Mesenchymal stem cell (in vitro differentiated cells and primary cell): ENCODE results near the gene KLHDC8B.

Experiments used
- DNase-seq: peaks from one replicate; pipeline ENCODE4 v3.0.0-alpha.2; 2013
- H2AFZ ChIP-seq: one replicate; pipeline ENCODE4 v1.6.1; 2013; ENCODE audit warnings: low read depth, mild to moderate bottlenecking, control low read depth, inconsistent platforms, low read length, moderate library complexity
- H2AK5ac ChIP-seq: 2 replicates; pipeline ENCODE4 v1.6.1; 2013; ENCODE audit warnings: low read length, moderate library complexity, mild to moderate bottlenecking, inconsistent platforms; ENCODE audit not compliant: severe bottlenecking
- H2BK120ac ChIP-seq: one replicate; pipeline ENCODE4 v1.6.1; 2013; ENCODE audit warnings: low read depth, mild to moderate bottlenecking, inconsistent platforms, low read length, moderate library complexity
- H2BK12ac ChIP-seq, 2 experiments: one replicate each; pipeline ENCODE4 v1.6.1; 2013; ENCODE audit warnings: inconsistent platforms in 2 of 2, low read length in 2 of 2, mild to moderate bottlenecking in 2 of 2, moderate library complexity in 2 of 2, control low read depth in 1 of 2
- H2BK15ac ChIP-seq: one replicate; pipeline ENCODE4 v1.6.1; 2013; ENCODE audit warnings: mild to moderate bottlenecking, low read depth, inconsistent platforms; ENCODE audit not compliant: poor library complexity, severe bottlenecking
- H2BK5ac ChIP-seq: 2 replicates; pipeline ENCODE4 v1.6.1; 2013; ENCODE audit warnings: low read depth, mild to moderate bottlenecking, low read length, control low read depth, inconsistent platforms; ENCODE audit not compliant: poor library complexity, severe bottlenecking
- H3K14ac ChIP-seq, 2 experiments: one replicate each; pipeline ENCODE4 v1.6.1; 2013; ENCODE audit warnings: inconsistent platforms in 2 of 2, low read length in 2 of 2, control low read depth in 1 of 2, mild to moderate bottlenecking in 1 of 2, moderate library complexity in 1 of 2
- H3K18ac ChIP-seq, 2 experiments: one replicate each; pipeline ENCODE4 v1.6.1; 2013; ENCODE audit warnings: inconsistent platforms in 2 of 2, low read length in 2 of 2, control low read depth in 1 of 2, low read depth in 1 of 2, mild to moderate bottlenecking in 1 of 2
- H3K23ac ChIP-seq, 2 experiments: one replicate each; pipeline ENCODE4 v1.6.1; 2013; ENCODE audit warnings: inconsistent platforms in 2 of 2, low read length in 2 of 2, mild to moderate bottlenecking in 2 of 2, moderate library complexity in 2 of 2, control low read depth in 1 of 2
- H3K27ac ChIP-seq: 2 replicates; pipeline ENCODE4 v1.5.1; 2013; ENCODE audit warnings: mild to moderate bottlenecking, moderate library complexity, low read length, control low read depth, inconsistent platforms; ENCODE audit not compliant: poor library complexity, severe bottlenecking
- H3K27me3 ChIP-seq, 2 experiments: 2 replicates each; pipeline versions ENCODE4 v1.6.1 to v1.7.0; 2013; ENCODE audit warnings: low read length in 2 of 2, mild to moderate bottlenecking in 2 of 2, moderate library complexity in 2 of 2, control low read depth in 1 of 2, inconsistent platforms in 1 of 2; ENCODE audit not compliant: control insufficient read depth in 1 of 2, insufficient read depth in 1 of 2
- H3K36me3 ChIP-seq, 2 experiments: 2 replicates each; pipeline versions ENCODE4 v1.6.1 to v1.7.0; 2013; ENCODE audit warnings: low read length in 2 of 2, control low read depth in 1 of 2, inconsistent platforms in 1 of 2, low read depth in 1 of 2, mild to moderate bottlenecking in 1 of 2; ENCODE audit not compliant: insufficient read depth in 2 of 2, control insufficient read depth in 1 of 2
- H3K4ac ChIP-seq, 2 experiments: one replicate each; pipeline ENCODE4 v1.6.1; 2013; ENCODE audit warnings: inconsistent platforms in 2 of 2, low read length in 2 of 2, mild to moderate bottlenecking in 2 of 2, moderate library complexity in 2 of 2, control low read depth in 1 of 2, low read depth in 1 of 2
- H3K4me1 ChIP-seq: 2 replicates; pipeline ENCODE4 v1.6.1; 2013; ENCODE audit warnings: low read depth, low read length, control low read depth; ENCODE audit not compliant: control insufficient read depth, insufficient read depth
- H3K4me2 ChIP-seq: 2 replicates; pipeline ENCODE4 v1.6.1; 2013; ENCODE audit warnings: low read length, mild to moderate bottlenecking, inconsistent platforms; ENCODE audit not compliant: poor library complexity, severe bottlenecking
- H3K4me3 ChIP-seq, 2 experiments: 2 replicates each; pipeline versions ENCODE4 v1.5.1 to v1.7.0; 2013; ENCODE audit warnings: low read length in 2 of 2, mild to moderate bottlenecking in 2 of 2, control low read depth in 1 of 2, low read depth in 1 of 2; ENCODE audit not compliant: insufficient read depth in 1 of 2
- H3K79me1 ChIP-seq: replicated peaks from 2 replicates; pipeline ENCODE4 v1.6.1; 2013; ENCODE audit warnings: mild to moderate bottlenecking, control low read depth, low read length, inconsistent platforms; ENCODE audit not compliant: poor library complexity, severe bottlenecking
- H3K9ac ChIP-seq: 2 replicates; pipeline ENCODE4 v1.7.0; 2013; ENCODE audit warnings: mild to moderate bottlenecking, low read length, moderate library complexity
- H3K9me3 ChIP-seq: 2 replicates; pipeline ENCODE4 v1.7.0; 2013; ENCODE audit warnings: mild to moderate bottlenecking, low read length; ENCODE audit not compliant: control insufficient read depth
- H4K8ac ChIP-seq: one replicate; pipeline ENCODE4 v1.6.1; 2013; ENCODE audit warnings: inconsistent platforms, mild to moderate bottlenecking, low read length, moderate library complexity
- H4K91ac ChIP-seq: one replicate; pipeline ENCODE4 v1.6.1; 2013; ENCODE audit warnings: mild to moderate bottlenecking, low read length, inconsistent platforms
- WGBS: methylation state at CpG from one replicate; pipeline ENCODE4 v1.1.7; 2013; ENCODE audit warnings: mixed read lengths; 5-methylcytosine and 5-hydroxymethylcytosine counted together

KLHDC8B gene

DNA sequence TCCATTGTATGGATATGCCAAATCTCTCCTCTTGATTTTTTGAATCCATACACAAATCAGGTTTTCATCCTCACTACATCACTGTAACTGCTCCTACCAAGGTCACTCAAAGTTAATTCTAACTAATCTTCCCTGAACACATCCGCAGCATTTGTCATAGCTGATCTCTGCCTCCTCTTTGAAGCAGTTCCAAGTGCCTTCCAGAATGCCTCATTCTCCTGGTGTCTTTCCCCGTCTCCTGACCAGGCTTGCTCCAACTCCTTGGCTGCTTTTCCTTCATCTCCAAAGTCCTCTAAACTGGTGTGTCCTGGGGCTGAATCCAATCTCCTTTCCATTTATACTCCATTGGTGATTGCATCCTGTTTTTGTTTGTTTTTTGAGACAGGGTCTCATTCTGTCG lies 26.8 kb downstream of the KLHDC8B start:
- Histone ChIP-seq H3K4ac (no peak overlapping the region), H3K9me3 (no peaks in the 10 kb centered on the region), H4K91ac (no peak overlapping the region), H2BK120ac (no peak overlapping the region), H2AFZ (no peak overlapping the region), H3K36me3 (no peaks in the 10 kb centered on the region), H3K4me3 (no peak overlapping the region), H2BK5ac (no peak overlapping the region), H3K9ac (no peak overlapping the region), H2BK12ac (no peak overlapping the region), H2BK15ac (no peak overlapping the region), H2AK5ac (no peak overlapping the region), H4K8ac (no peak overlapping the region), H3K27ac (no peak overlapping the region), H3K27me3 (no peaks in the 10 kb centered on the region), H3K18ac (no peak overlapping the region), H3K4me1 (no peaks in the 10 kb centered on the region), H3K23ac (no peak overlapping the region), H3K14ac (no peak overlapping the region), H3K4me2 (no peak overlapping the region), H3K79me1 (no peaks in the 10 kb centered on the region)
- 88% methylated on average over 3 of the region's 3 CpGs for WGBS
- no peak for DNase-seq

DNA sequence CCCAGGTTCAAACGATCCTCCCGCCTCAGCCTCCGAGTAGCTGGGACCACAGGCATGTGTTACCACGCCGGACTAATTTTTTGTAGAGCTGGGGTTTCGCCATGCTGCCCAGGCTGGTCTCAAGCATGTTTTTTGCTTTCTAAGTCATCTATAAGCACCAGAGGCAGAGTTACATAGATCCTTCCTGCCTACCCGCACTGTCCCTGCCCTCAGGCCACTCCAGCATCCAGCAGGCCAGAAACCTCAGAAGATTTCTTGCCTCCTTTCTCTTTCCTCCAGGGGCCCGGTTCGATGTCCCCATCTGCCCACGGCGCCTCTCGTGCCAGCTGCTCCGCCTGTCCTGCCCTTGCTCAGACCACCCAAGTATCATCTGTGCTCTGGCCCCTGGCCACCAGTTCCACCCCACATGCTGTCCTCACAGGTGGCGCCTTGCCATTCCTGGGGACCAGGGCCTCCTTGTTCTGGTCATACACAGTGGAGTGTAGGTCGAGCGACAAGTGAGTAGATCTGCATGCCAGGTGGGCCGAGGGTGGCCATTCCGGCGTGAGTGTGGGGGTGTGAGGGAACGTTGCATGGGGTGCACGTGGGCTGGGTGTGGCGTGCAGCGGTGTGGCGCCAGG lies 27.3 kb downstream of the KLHDC8B start:
- H2BK5ac ChIP-seq = no peak overlapping the region
- H2BK120ac ChIP-seq = no peak overlapping the region
- no peaks in the 10 kb centered on the region for H3K9me3 ChIP-seq
- no peaks in the 10 kb centered on the region for H3K4me1 ChIP-seq
- no peak overlapping the region for H3K18ac ChIP-seq
- no peak overlapping the region for H2AFZ ChIP-seq
- peak overlapping the region; percentile 54 for H3K9ac ChIP-seq
- H2BK12ac ChIP-seq = no peak overlapping the region
- no peaks in the 10 kb centered on the region for H3K36me3 ChIP-seq
- no peak overlapping the region for H3K27ac ChIP-seq
- no peak overlapping the region for H3K14ac ChIP-seq
- DNase-seq = no peak
- H2AK5ac ChIP-seq = no peak overlapping the region
- no peaks in the 10 kb centered on the region for H3K79me1 ChIP-seq
- no peak overlapping the region for H3K4me2 ChIP-seq
- H3K4ac ChIP-seq = no peak overlapping the region
- no peak overlapping the region for H3K23ac ChIP-seq
- no peak overlapping the region for H2BK15ac ChIP-seq
- H4K91ac ChIP-seq = peak overlapping the region; percentile 50
- H3K4me3 ChIP-seq = peak overlapping the region in 1 of 2 experiments; percentile 88
- no peaks in the 10 kb centered on the region for H3K27me3 ChIP-seq
- 95% methylated on average over 24 of the region's 24 CpGs for WGBS
- no peak overlapping the region for H4K8ac ChIP-seq

DNA sequence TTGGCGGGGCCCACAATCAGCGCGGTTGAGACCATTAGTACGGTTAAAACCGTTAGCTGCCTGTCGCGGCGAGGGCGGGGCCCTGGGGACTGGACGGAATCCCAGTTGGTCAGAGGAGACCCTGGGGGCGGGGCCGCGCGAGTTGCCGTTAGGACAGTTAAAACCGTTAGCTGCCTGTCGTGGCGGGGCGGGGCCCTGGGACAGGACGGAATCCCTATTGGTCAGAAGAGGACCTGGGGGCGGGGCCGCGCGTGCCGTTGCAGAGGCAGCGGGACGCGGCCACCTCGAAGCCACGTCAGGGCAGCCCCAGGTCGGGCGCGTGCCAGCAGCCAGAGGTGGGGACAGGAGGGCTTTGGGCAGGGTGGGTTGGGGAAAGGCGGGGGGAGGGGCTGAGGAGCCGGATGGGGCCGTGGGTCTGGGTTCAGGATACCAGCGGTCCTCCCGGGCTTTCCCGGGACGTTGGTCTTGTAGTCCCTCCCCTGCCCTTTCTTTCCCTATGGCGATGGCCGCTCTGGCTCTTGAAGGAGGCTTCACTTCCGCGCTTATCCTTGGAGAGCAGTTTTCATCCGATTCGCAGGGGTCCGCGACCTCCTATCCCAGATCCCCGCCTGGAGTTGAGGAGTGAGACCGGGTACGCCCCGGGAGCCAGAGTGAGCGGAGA lies 28.0 kb downstream of the KLHDC8B start:
- Histone ChIP-seq H3K79me1 (no peaks in the 10 kb centered on the region), H4K91ac (peak overlapping the region; percentile 50), H3K14ac (no peak overlapping the region), H3K4me2 (no peak overlapping the region), H3K36me3 (no peaks in the 10 kb centered on the region), H2BK5ac (no peak overlapping the region), H2AFZ (no peak overlapping the region), H3K4me1 (no peaks in the 10 kb centered on the region), H3K27ac (no peak overlapping the region), H3K4ac (no peak overlapping the region), H4K8ac (no peak overlapping the region), H3K4me3 (peak overlapping the region in 1 of 2 experiments; percentile 88), H3K9me3 (no peaks in the 10 kb centered on the region), H2AK5ac (no peak overlapping the region), H2BK120ac (no peak overlapping the region), H3K18ac (no peak overlapping the region), H3K9ac (peak overlapping the region; percentile 93), H2BK15ac (peak overlapping the region; percentile 7), H3K23ac (no peak overlapping the region), H2BK12ac (no peak overlapping the region), H3K27me3 (no peaks in the 10 kb centered on the region)
- DNase-seq = no peak
- WGBS = 94% methylated on average over 48 of the region's 53 CpGs

DNA sequence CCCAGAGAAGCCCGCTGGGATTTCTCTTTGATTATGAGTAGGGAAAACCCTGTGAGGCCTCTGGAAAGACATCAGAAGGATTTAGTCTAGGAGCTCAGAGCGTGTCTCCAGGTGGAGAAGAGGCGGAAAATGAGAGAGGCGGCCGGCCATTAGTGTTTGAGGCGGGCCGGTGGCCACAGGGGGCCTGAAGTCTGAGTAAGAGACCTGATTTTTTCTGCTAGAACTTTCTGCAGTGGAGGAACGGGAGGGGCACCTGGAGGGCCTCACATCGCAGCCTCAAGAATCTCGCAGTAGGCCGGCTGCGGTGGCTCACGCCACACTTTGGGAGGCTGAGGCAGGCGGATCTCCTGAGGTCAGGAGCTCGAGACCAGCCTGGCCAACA lies 28.5 kb downstream of the KLHDC8B start:
- Histone ChIP-seq H2BK12ac (no peak overlapping the region), H3K27me3 (no peaks in the 10 kb centered on the region), H3K14ac (peak overlapping the region in 1 of 2 experiments; percentile 79), H3K23ac (no peak overlapping the region), H3K4ac (no peak overlapping the region), H4K8ac (no peak overlapping the region), H3K4me3 (peak overlapping the region in 1 of 2 experiments; percentile 88), H3K36me3 (no peaks in the 10 kb centered on the region), H3K4me1 (no peaks in the 10 kb centered on the region), H3K9me3 (no peaks in the 10 kb centered on the region), H4K91ac (no peak overlapping the region), H2AFZ (no peak overlapping the region), H2BK120ac (no peak overlapping the region), H2BK5ac (no peak overlapping the region), H3K18ac (no peak overlapping the region), H2AK5ac (no peak overlapping the region), H3K9ac (peak overlapping the region; percentile 93), H2BK15ac (peak overlapping the region; percentile 7), H3K27ac (no peak overlapping the region), H3K79me1 (no peaks in the 10 kb centered on the region), H3K4me2 (no peak overlapping the region)
- no peak for DNase-seq
- 94% methylated on average over 15 of the region's 15 CpGs for WGBS
